HEK293 (cell line): Measurements from ENCODE around the gene RIPK3.

ENCODE experiments used
- CTCF ChIA-PET: fragments of 350-600 bp; formaldehyde crosslinking; extraction: SDS; loops from one replicate; lab custom pipeline; 2021; ENCODE audit warnings: antibody characterized with exemption; lab: Yijun Ruan, JAX
- POLR2A ChIA-PET: fragments of 300-600 bp; formaldehyde crosslinking; extraction: SDS; loops from one replicate; lab custom pipeline; 2020; ENCODE audit warnings: antibody characterized with exemption, inconsistent platforms; lab: Yijun Ruan, JAX
- H3K27ac ChIP-seq: fragments of 200-500 bp; sonication (Bioruptor generic); 2 replicates; pipeline ENCODE4 v1.5.1; 2014; ENCODE audit warnings: low read depth, low read length, control low read depth, inconsistent platforms; ENCODE audit errors: extremely low read depth
- H3K36me3 ChIP-seq, 2 experiments: fragments of 200-500 bp in 1 of 2; sonication (Bioruptor generic) in 1 of 2; 1 replicate in 1 of 2; 2 replicates in 1 of 2; pipeline ENCODE4 v1.5.1; 2014 to 2017; ENCODE audit warnings: inconsistent platforms in 2 of 2, low read length in 2 of 2; ENCODE audit not compliant: control insufficient read depth in 2 of 2, insufficient read depth in 1 of 2
- H3K4me1 ChIP-seq: fragments of 200-500 bp; sonication (Bioruptor generic); 2 replicates; pipeline ENCODE4 v1.5.1; 2014; ENCODE audit warnings: mild to moderate bottlenecking, low read length, inconsistent platforms; ENCODE audit not compliant: control insufficient read depth, insufficient read depth
- H3K4me3 ChIP-seq: 2 replicates; pipeline ENCODE4 v1.5.1; 2011; ENCODE audit warnings: low read depth, mild to moderate bottlenecking, control low read depth, low read length, moderate library complexity
- H3K9me3 ChIP-seq: fragments of 200-500 bp; sonication (Bioruptor generic); 2 replicates; pipeline ENCODE4 v1.5.1; 2014; ENCODE audit warnings: low read depth, low read length, inconsistent platforms; ENCODE audit not compliant: control insufficient read depth, insufficient read depth
- HOXA7 ChIP-seq: sonication (generic); formaldehyde crosslinking; IDR thresholded peaks from 2 replicates; pipeline ENCODE4 v1.8.1; 2022; ENCODE audit warnings: missing genetic modification reagents, borderline replicate concordance
- PRDM10 ChIP-seq: fragments of 450-650 bp; formaldehyde crosslinking; IDR thresholded peaks from 2 replicates; pipeline ENCODE4 v1.5.1; 2016; ENCODE audit warnings: missing biosample characterization, missing genetic modification characterization
- SCRT1 ChIP-seq: fragments of 450-650 bp; formaldehyde crosslinking; IDR thresholded peaks from 2 replicates; pipeline ENCODE4 v1.5.1; 2016; ENCODE audit warnings: missing biosample characterization, missing genetic modification characterization, borderline replicate concordance
- ZBTB1 ChIP-seq: fragments of 450-650 bp; formaldehyde crosslinking; IDR thresholded peaks from 2 replicates; pipeline ENCODE4 v1.5.1; 2016; ENCODE audit warnings: missing biosample characterization, missing genetic modification characterization
- ZNF114 ChIP-seq: fragments of 450-650 bp; formaldehyde crosslinking; IDR thresholded peaks from 2 replicates; pipeline ENCODE4 v1.5.0; 2017; ENCODE audit warnings: missing biosample characterization, missing genetic modification characterization
- ZNF121 ChIP-seq: fragments of 450-650 bp; formaldehyde crosslinking; IDR thresholded peaks from 2 replicates; pipeline ENCODE4 v1.5.1; 2016; ENCODE audit warnings: missing biosample characterization, missing genetic modification characterization
- ZNF133 ChIP-seq: fragments of 450-650 bp; formaldehyde crosslinking; IDR thresholded peaks from 2 replicates; pipeline ENCODE4 v1.5.1; 2016; ENCODE audit warnings: missing biosample characterization, missing genetic modification characterization
- ZNF23 ChIP-seq: fragments of 450-650 bp; formaldehyde crosslinking; IDR thresholded peaks from 2 replicates; pipeline ENCODE4 v1.5.1; 2016; ENCODE audit warnings: missing biosample characterization, missing genetic modification characterization, borderline replicate concordance
- ZNF24 ChIP-seq: fragments of 450-650 bp; formaldehyde crosslinking; IDR thresholded peaks from 2 replicates; pipeline ENCODE4 v1.5.1; 2016; ENCODE audit warnings: missing biosample characterization, missing genetic modification characterization
- ZNF248 ChIP-seq: fragments of 450-650 bp; formaldehyde crosslinking; IDR thresholded peaks from 2 replicates; pipeline ENCODE4 v1.5.1; 2017; ENCODE audit warnings: missing biosample characterization, missing genetic modification characterization
- ZNF391 ChIP-seq: fragments of 450-650 bp; formaldehyde crosslinking; IDR thresholded peaks from 2 replicates; pipeline ENCODE4 v1.5.1; 2016; ENCODE audit warnings: low read depth, missing biosample characterization, missing genetic modification characterization, borderline replicate concordance
- ZNF501 ChIP-seq: fragments of 450-650 bp; formaldehyde crosslinking; IDR thresholded peaks from 2 replicates; pipeline ENCODE4 v1.5.1; 2016; ENCODE audit warnings: missing biosample characterization, missing genetic modification characterization
- ZNF514 ChIP-seq: fragments of 450-650 bp; formaldehyde crosslinking; IDR thresholded peaks from 2 replicates; pipeline ENCODE4 v1.5.1; 2016; ENCODE audit warnings: missing biosample characterization, missing genetic modification characterization
- ZNF555 ChIP-seq: fragments of 450-650 bp; formaldehyde crosslinking; conservative IDR thresholded peaks from 2 replicates; pipeline ENCODE4 v1.5.1; 2017; ENCODE audit warnings: missing biosample characterization, mild to moderate bottlenecking, missing genetic modification characterization, inconsistent platforms
- ZNF558 ChIP-seq: fragments of 450-650 bp; formaldehyde crosslinking; IDR thresholded peaks from 2 replicates; pipeline ENCODE4 v1.5.1; 2016; ENCODE audit warnings: missing biosample characterization, missing genetic modification characterization
- ZNF571 ChIP-seq: fragments of 450-650 bp; formaldehyde crosslinking; IDR thresholded peaks from 2 replicates; pipeline ENCODE4 v1.5.0; 2017; ENCODE audit warnings: missing biosample characterization, missing genetic modification characterization
- ZNF585B ChIP-seq: fragments of 450-650 bp; formaldehyde crosslinking; IDR thresholded peaks from 2 replicates; pipeline ENCODE4 v1.5.1; 2016; ENCODE audit warnings: missing biosample characterization, missing genetic modification characterization
- ZNF610 ChIP-seq: fragments of 450-650 bp; formaldehyde crosslinking; IDR thresholded peaks from 2 replicates; pipeline ENCODE4 v1.5.1; 2016; ENCODE audit warnings: missing biosample characterization, missing genetic modification characterization, borderline replicate concordance
- ZNF768 ChIP-seq: fragments of 450-650 bp; formaldehyde crosslinking; IDR thresholded peaks from 2 replicates; pipeline ENCODE4 v1.5.1; 2018; ENCODE audit warnings: missing biosample characterization, mild to moderate bottlenecking, missing genetic modification characterization
- ZNF830 ChIP-seq: fragments of 450-650 bp; IDR thresholded peaks from 2 replicates; pipeline ENCODE4 v1.5.0; 2018; ENCODE audit warnings: missing biosample characterization, missing genetic modification characterization, low read depth, mild to moderate bottlenecking, moderate library complexity
- ZSCAN23 ChIP-seq: fragments of 450-650 bp; formaldehyde crosslinking; IDR thresholded peaks from 2 replicates; pipeline ENCODE4 v1.5.1; 2016; ENCODE audit warnings: missing biosample characterization, missing genetic modification characterization
- ZSCAN30 ChIP-seq: fragments of 450-650 bp; IDR thresholded peaks from 2 replicates; pipeline ENCODE4 v1.5.1; 2018; ENCODE audit warnings: missing biosample characterization, mild to moderate bottlenecking, missing genetic modification characterization, moderate library complexity
- TF ChIP-seq, protein P1 (sequence below): fragments of 450-650 bp; formaldehyde crosslinking; IDR thresholded peaks from 2 replicates; pipeline ENCODE4 v1.5.1; 2017; ENCODE audit warnings: missing biosample characterization, missing genetic modification characterization
- TF ChIP-seq, protein P2 (sequence below): fragments of 450-650 bp; formaldehyde crosslinking; IDR thresholded peaks from 2 replicates; pipeline ENCODE4 v1.5.1; 2016; ENCODE audit warnings: missing biosample characterization, missing genetic modification characterization, low read depth
- TF ChIP-seq, protein P3 (sequence below): fragments of 450-650 bp; formaldehyde crosslinking; IDR thresholded peaks from 2 replicates; pipeline ENCODE4; 2016; ENCODE audit warnings: missing biosample characterization, missing genetic modification characterization

RIPK3 gene

GRCh38 chr14:24307156-24307574 is 32.6 kb downstream of the RIPK3 start:
- H3K4me3 ChIP-seq = no peak overlapping the region
- H3K4me1 ChIP-seq = no peaks in the 10 kb centered on the region
- peaks cover 20 to 92% of the 10 kb centered on the region in 2 experiments for H3K36me3 ChIP-seq
- ChIA-PET CTCF (interaction anchor here (0.6 to 5.1 kb wide), 19 partner anchors 8 to 253 kb away, joined by 3 to 70 read pairs (median 7); partner anchors contain the start of genes CBLN3, DHRS1, KHNYN and NOP9), POLR2A (interaction anchor here (0.8 to 2.2 kb wide), 8 partner anchors 8 to 192 kb away, joined by 3 to 10 read pairs (median 3); partner anchors contain the start of genes CBLN3, DCAF11, DHRS1 and KHNYN)
- H3K9me3 ChIP-seq = no peaks in the 10 kb centered on the region
- no peak overlapping the region for H3K27ac ChIP-seq
- TF ChIP-seq ZNF558 (tag by site-specific recombination) (no peak), ZNF248 (no peak), HOXA7 (no peak), ZNF514 (tag by site-specific recombination) (no peak), SCRT1 (tag by site-specific recombination) (no peak), ZBTB1 (no peak), ZNF114 (tag by site-specific recombination) (no peak), ZSCAN30 (tag by site-specific recombination) (no peak), ZNF830 (tag by site-specific recombination) (no peak), ZNF24 (tag by site-specific recombination) (no peak)
- TF ChIP-seq, protein P1, sequence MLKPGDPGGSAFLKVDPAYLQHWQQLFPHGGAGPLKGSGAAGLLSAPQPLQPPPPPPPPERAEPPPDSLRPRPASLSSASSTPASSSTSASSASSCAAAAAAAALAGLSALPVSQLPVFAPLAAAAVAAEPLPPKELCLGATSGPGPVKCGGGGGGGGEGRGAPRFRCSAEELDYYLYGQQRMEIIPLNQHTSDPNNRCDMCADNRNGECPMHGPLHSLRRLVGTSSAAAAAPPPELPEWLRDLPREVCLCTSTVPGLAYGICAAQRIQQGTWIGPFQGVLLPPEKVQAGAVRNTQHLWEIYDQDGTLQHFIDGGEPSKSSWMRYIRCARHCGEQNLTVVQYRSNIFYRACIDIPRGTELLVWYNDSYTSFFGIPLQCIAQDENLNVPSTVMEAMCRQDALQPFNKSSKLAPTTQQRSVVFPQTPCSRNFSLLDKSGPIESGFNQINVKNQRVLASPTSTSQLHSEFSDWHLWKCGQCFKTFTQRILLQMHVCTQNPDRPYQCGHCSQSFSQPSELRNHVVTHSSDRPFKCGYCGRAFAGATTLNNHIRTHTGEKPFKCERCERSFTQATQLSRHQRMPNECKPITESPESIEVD (tag by site-specific recombination) = no peak

DNA sequence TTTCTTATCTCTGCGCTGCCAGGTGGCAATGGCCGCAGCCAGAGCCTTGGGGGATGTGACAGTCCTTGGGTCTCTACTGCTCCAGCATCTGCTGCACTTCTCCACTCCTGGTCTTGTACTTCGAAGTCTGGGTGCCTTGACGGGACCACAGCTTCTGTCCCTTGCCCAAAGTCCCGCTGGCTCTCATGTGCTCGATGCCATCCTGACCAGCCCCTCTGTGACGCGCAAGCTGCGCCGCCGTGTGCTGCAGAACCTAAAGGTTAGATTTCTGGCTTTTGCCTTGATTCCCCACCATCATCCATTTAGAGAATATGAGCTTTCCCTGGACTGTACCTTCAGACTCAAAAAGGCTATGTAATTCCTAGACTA is 35.8 kb downstream of the RIPK3 start:
- ChIA-PET CTCF (interaction anchor here (0.6 to 1.5 kb wide), 4 partner anchors 30 to 246 kb away, joined by 3 to 6 read pairs (median 3); partner anchors contain the start of gene TINF2), POLR2A (no interaction called here)
- Histone ChIP-seq H3K4me3 (no peak overlapping the region), H3K9me3 (no peaks in the 10 kb centered on the region), H3K4me1 (peaks cover 6% of the 10 kb centered on the region), H3K36me3 (peaks cover 29 to 74% of the 10 kb centered on the region in 2 experiments), H3K27ac (no peak overlapping the region)
- TF ChIP-seq ZNF768 (tag by site-specific recombination) (no peak), ZNF133 (tag by site-specific recombination) (no peak), ZNF571 (no peak), ZNF391 (tag by site-specific recombination) (no peak), ZSCAN30 (tag by site-specific recombination) (no peak), ZNF610 (no peak), ZNF23 (no peak), ZSCAN23 (tag by site-specific recombination) (no peak), ZNF121 (tag by site-specific recombination) (no peak), PRDM10 (tag by site-specific recombination) (no peak), ZNF585B (tag by site-specific recombination) (no peak), ZNF501 (tag by site-specific recombination) (no peak), ZNF555 (no peak)
- TF ChIP-seq, protein P1 (tag by site-specific recombination) = no peak
- TF ChIP-seq, protein P2, sequence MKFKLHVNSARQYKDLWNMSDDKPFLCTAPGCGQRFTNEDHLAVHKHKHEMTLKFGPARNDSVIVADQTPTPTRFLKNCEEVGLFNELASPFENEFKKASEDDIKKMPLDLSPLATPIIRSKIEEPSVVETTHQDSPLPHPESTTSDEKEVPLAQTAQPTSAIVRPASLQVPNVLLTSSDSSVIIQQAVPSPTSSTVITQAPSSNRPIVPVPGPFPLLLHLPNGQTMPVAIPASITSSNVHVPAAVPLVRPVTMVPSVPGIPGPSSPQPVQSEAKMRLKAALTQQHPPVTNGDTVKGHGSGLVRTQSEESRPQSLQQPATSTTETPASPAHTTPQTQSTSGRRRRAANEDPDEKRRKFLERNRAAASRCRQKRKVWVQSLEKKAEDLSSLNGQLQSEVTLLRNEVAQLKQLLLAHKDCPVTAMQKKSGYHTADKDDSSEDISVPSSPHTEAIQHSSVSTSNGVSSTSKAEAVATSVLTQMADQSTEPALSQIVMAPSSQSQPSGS (tag by site-specific recombination) = no peak
- TF ChIP-seq, protein P3, sequence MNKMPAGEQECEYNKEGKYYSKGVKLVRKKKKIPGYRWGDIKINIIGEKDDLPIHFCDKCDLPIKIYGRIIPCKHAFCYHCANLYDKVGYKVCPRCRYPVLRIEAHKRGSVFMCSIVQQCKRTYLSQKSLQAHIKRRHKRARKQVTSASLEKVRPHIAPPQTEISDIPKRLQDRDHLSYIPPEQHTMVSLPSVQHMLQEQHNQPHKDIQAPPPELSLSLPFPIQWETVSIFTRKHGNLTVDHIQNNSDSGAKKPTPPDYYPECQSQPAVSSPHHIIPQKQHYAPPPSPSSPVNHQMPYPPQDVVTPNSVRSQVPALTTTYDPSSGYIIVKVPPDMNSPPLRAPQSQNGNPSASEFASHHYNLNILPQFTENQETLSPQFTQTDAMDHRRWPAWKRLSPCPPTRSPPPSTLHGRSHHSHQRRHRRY = no peak
